HCEC 1CT (cell line): ENCODE measurements around the gene EEF1AKMT2.

ENCODE experiments used
- DNase-seq: peaks from one replicate; pipeline ENCODE4 v3.0.0-alpha.2; 2017

EEF1AKMT2 gene

GRCh38 chr10:124736491-124737136 lies 55.1 kb downstream of the EEF1AKMT2 start:
- DNase-seq = peak; percentile 27

GRCh38 chr10:124735491-124736286 lies 56.0 kb downstream of the EEF1AKMT2 start:
- DNase-seq = no peak

- no peak for DNase-seq
These were observed 57.1 kb downstream of the EEF1AKMT2 start for GRCh38 chr10:124734311-124735166.

- no peak for DNase-seq
These were observed 58.0 kb downstream of the EEF1AKMT2 start for GRCh38 chr10:124733571-124734245.

GRCh38 chr10:124732931-124733570 lies 58.6 kb downstream of the EEF1AKMT2 start:
- DNase-seq = peak; percentile 53

GRCh38 chr10:124731551-124731950 lies 60.1 kb downstream of the EEF1AKMT2 start:
- DNase-seq = no peak

- DNase-seq = no peak
These were observed 60.9 kb downstream of the EEF1AKMT2 start for GRCh38 chr10:124730790-124731189.

- DNase-seq = no peak
These were observed 62.6 kb downstream of the EEF1AKMT2 start for GRCh38 chr10:124728830-124729661.

GRCh38 chr10:124728071-124728829 lies 63.4 kb downstream of the EEF1AKMT2 start:
- no peak for DNase-seq

- DNase-seq = no peak
These were observed 64.2 kb downstream of the EEF1AKMT2 start for GRCh38 chr10:124727361-124727960.

- no peak for DNase-seq
These were observed 65.9 kb downstream of the EEF1AKMT2 start for GRCh38 chr10:124725791-124726190.

- no peak for DNase-seq
These were observed 66.5 kb downstream of the EEF1AKMT2 start for GRCh38 chr10:124725171-124725631.

GRCh38 chr10:124724279-124725027 lies 67.2 kb downstream of the EEF1AKMT2 start:
- DNase-seq = no peak

GRCh38 chr10:124723826-124724225 lies 67.9 kb downstream of the EEF1AKMT2 start:
- no peak for DNase-seq

- no peak for DNase-seq
These were observed 68.6 kb downstream of the EEF1AKMT2 start for GRCh38 chr10:124722798-124723783.

- no peak for DNase-seq
These were observed 70.2 kb downstream of the EEF1AKMT2 start for GRCh38 chr10:124721330-124722045.

GRCh38 chr10:124719213-124719851 lies 72.4 kb downstream of the EEF1AKMT2 start:
- DNase-seq = peak; percentile 57
